ENCODE measurements around the gene RABGEF1. TPM values are rescaled to one million over a fixed set of nuclear protein-coding genes. Genes with fewer than 3 reads are reported as not detected.
A peak's percentile ranks its signal among the peaks of the same experiment; 100 is the strongest.
"Not testable (repeated sequence)": the region's sequence is repeated elsewhere in the genome, so short reads cannot be mapped to it uniquely, and the experiment has no call there.

RABGEF1 gene
- total RNA-seq, 1 donor from 2014 or later: 36.5 TPM

GRCh38 chr7:66781408-66782090 lies 41.0 kb downstream of the RABGEF1 start:
- peak overlapping the region; percentile 69 for H3K27ac ChIP-seq
- DNase-seq (ENCODE audit: low spot score): no peak
- peaks cover 4% of the 10 kb centered on the region for H3K79me2 ChIP-seq (ENCODE audit: low read depth)
- no peaks in the 10 kb centered on the region for H3F3A ChIP-seq (ENCODE audit: low read depth)
- H3K4me2 ChIP-seq: peak overlapping the region; percentile 11
- peaks cover 2% of the 10 kb centered on the region for H3K36me3 ChIP-seq
- no peak overlapping the region for H3K4me3 ChIP-seq
- Mint-ChIP-seq H3K27ac (no peak overlapping the region), H3K36me3 (peaks cover 25% of the 10 kb centered on the region), H3K4me1 (no peaks in the 10 kb centered on the region), H3K9me3 (no peaks in the 10 kb centered on the region), H3K27me3 (ENCODE audit: insufficient read depth, low read depth) (peaks cover 2% of the 10 kb centered on the region), H3K4me3 (no peak overlapping the region)
- no peaks in the 10 kb centered on the region for H3K9me3 ChIP-seq (ENCODE audit: low read depth)
- TF ChIP-seq, protein P1, sequence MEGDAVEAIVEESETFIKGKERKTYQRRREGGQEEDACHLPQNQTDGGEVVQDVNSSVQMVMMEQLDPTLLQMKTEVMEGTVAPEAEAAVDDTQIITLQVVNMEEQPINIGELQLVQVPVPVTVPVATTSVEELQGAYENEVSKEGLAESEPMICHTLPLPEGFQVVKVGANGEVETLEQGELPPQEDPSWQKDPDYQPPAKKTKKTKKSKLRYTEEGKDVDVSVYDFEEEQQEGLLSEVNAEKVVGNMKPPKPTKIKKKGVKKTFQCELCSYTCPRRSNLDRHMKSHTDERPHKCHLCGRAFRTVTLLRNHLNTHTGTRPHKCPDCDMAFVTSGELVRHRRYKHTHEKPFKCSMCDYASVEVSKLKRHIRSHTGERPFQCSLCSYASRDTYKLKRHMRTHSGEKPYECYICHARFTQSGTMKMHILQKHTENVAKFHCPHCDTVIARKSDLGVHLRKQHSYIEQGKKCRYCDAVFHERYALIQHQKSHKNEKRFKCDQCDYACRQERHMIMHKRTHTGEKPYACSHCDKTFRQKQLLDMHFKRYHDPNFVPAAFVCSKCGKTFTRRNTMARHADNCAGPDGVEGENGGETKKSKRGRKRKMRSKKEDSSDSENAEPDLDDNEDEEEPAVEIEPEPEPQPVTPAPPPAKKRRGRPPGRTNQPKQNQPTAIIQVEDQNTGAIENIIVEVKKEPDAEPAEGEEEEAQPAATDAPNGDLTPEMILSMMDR (IDR thresholded peaks at IDR 0.05): no peak
- TF ChIP-seq EZH2phosphoT487 (IDR thresholded peaks at IDR 0.05) (no peak), EZH2 (IDR thresholded peaks at IDR 0.05) (no peak)
- peaks cover 8% of the 10 kb centered on the region for H4K20me1 ChIP-seq (ENCODE audit: low read depth)
- H3K27me3 ChIP-seq: no peaks in the 10 kb centered on the region
- H3K4me1 ChIP-seq: peaks cover 8% of the 10 kb centered on the region
- H2AFZ ChIP-seq (replicated peaks): no peak overlapping the region
- H3K9ac ChIP-seq: no peak overlapping the region

- H3K27ac ChIP-seq; H3K79me2 ChIP-seq (ENCODE audit: low read depth); H3K4me3 ChIP-seq; H3K9me3 Mint-ChIP-seq; H3K27ac Mint-ChIP-seq; H3K4me1 Mint-ChIP-seq; H3F3A ChIP-seq (ENCODE audit: low read depth); H2AFZ ChIP-seq (replicated peaks); H3K9ac ChIP-seq; H3K27me3 Mint-ChIP-seq (ENCODE audit: insufficient read depth, low read depth); H3K9me3 ChIP-seq (ENCODE audit: low read depth); H3K27me3 ChIP-seq; H3K4me1 ChIP-seq; H4K20me1 ChIP-seq (ENCODE audit: low read depth); H3K4me2 ChIP-seq; H3K4me3 Mint-ChIP-seq; H3K36me3 ChIP-seq; DNase-seq (ENCODE audit: low spot score): not testable (repeated sequence)
- H3K36me3 Mint-ChIP-seq: peaks cover 19% of the 10 kb centered on the region
Observed at GRCh38 chr7:66782875-66783274, 42.3 kb downstream of the RABGEF1 start.

- H3K27me3 Mint-ChIP-seq (ENCODE audit: insufficient read depth, low read depth); H3K9ac ChIP-seq; H3K27ac ChIP-seq; H3K4me3 ChIP-seq; H3K9me3 ChIP-seq (ENCODE audit: low read depth); H3K4me1 ChIP-seq; H3K4me1 Mint-ChIP-seq; H3K4me3 Mint-ChIP-seq; DNase-seq (ENCODE audit: low spot score); H3K36me3 ChIP-seq; H4K20me1 ChIP-seq (ENCODE audit: low read depth); H3K4me2 ChIP-seq; H2AFZ ChIP-seq (replicated peaks); H3K9me3 Mint-ChIP-seq; H3F3A ChIP-seq (ENCODE audit: low read depth); H3K27ac Mint-ChIP-seq; H3K27me3 ChIP-seq; H3K79me2 ChIP-seq (ENCODE audit: low read depth): not testable (repeated sequence)
- H3K36me3 Mint-ChIP-seq: peaks cover 17% of the 10 kb centered on the region
Observed at GRCh38 chr7:66783887-66784595, 43.5 kb downstream of the RABGEF1 start.

DNA sequence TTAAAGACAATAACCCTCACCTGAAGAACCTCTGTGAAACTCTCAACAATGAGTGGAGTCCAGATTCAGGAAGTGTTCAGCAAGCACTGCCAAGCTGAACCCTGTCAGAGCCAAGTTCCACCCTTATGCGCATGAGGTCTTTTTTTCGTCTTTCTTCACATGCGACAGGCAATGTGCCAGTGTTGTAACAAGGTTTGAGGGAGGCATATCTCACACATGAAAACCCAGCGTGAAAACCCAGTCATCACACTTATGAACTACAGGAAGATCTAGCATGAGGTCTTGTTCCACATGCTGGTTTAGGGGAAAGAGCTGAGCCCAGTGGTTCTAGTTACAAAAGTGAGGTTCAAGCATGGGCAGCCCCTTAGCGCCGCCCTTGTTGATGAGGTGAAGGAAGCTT lies 49.7 kb downstream of the RABGEF1 start:
- Histone ChIP-seq H3K4me1 (no peaks in the 10 kb centered on the region), H3F3A (ENCODE audit: low read depth) (no peaks in the 10 kb centered on the region), H2AFZ (replicated peaks) (no peak overlapping the region), H3K4me3 (no peak overlapping the region), H3K27me3 (no peaks in the 10 kb centered on the region), H3K27ac (no peak overlapping the region), H3K9me3 (ENCODE audit: low read depth) (no peaks in the 10 kb centered on the region), H4K20me1 (ENCODE audit: low read depth) (no peaks in the 10 kb centered on the region), H3K36me3 (peaks cover 5% of the 10 kb centered on the region), H3K4me2 (no peak overlapping the region), H3K79me2 (ENCODE audit: low read depth) (no peaks in the 10 kb centered on the region), H3K9ac (no peak overlapping the region)
- Mint-ChIP-seq H3K9me3 (no peaks in the 10 kb centered on the region), H3K27ac (no peak overlapping the region), H3K4me3 (no peak overlapping the region), H3K36me3 (peaks cover 19% of the 10 kb centered on the region), H3K27me3 (ENCODE audit: insufficient read depth, low read depth) (peaks cover 2% of the 10 kb centered on the region), H3K4me1 (no peaks in the 10 kb centered on the region)
- TF ChIP-seq EZH2phosphoT487 (IDR thresholded peaks at IDR 0.05) (no peak), EZH2 (IDR thresholded peaks at IDR 0.05) (no peak)
- TF ChIP-seq, protein P1 (IDR thresholded peaks at IDR 0.05): no peak
- DNase-seq (ENCODE audit: low spot score): no peak

Data from neural progenitor cell (in vitro differentiated cells).